Transverse colon (tissue), 3 donors: ENCODE measurements around the gene APLN.

ENCODE experiments used
- CTCF ChIP-seq, 5 experiments: fragments of 200-600 bp in 3 of 5; fragments of 450-650 bp in 2 of 5; sonication (generic) in 3 of 5; IDR thresholded peaks; 1 replicate in 2 of 5; 2 replicates in 3 of 5; pipeline ENCODE4 v1.5.1; 2016 to 2017; ENCODE audit warnings: antibody characterized with exemption in 5 of 5, inconsistent platforms in 3 of 5, mild to moderate bottlenecking in 2 of 5, moderate library complexity in 1 of 5
- POLR2A ChIP-seq: fragments of 450-650 bp; IDR thresholded peaks from one replicate; pipeline ENCODE4 v1.6.1; 2016; ENCODE audit warnings: antibody characterized with exemption, mild to moderate bottlenecking, moderate library complexity

GRCh38 chrX:129695937-129696336 lies 41.2 kb upstream of the APLN start:
- TF ChIP-seq CTCF (IDR thresholded peaks at IDR 0.05): no peak
- no peak for TF ChIP-seq POLR2A
